Measurements from ENCODE around the gene UFL1.
"Not testable (repeated sequence)": the region's sequence is repeated elsewhere in the genome, so short reads cannot be mapped to it uniquely, and the experiment has no call there.

UFL1 gene

GRCh38 chr6:96542702-96543101 is 21.1 kb downstream of the UFL1 start:
- TF ChIP-seq GATA1 (IDR thresholded peaks at IDR 0.05; ENCODE audit: low read depth, low read length) (no peak), POLR2A (IDR thresholded peaks at IDR 0.05; ENCODE audit: low read length) (no peak)
- DNase-seq = peak; percentile 6 to 32

GRCh38 chr6:96545882-96546281 is 24.3 kb downstream of the UFL1 start:
- no peak for DNase-seq

GRCh38 chr6:96547654-96548053 is 26.0 kb downstream of the UFL1 start:
- no peak for DNase-seq
- TF ChIP-seq POLR2A (IDR thresholded peaks at IDR 0.05; ENCODE audit: low read length) = no peak
- TF ChIP-seq GATA1 (IDR thresholded peaks at IDR 0.05; ENCODE audit: low read depth, low read length) = no peak

More at GRCh38 chr6:96545882-96546281, 24.3 kb downstream of the UFL1 start:
- TF ChIP-seq POLR2A (IDR thresholded peaks at IDR 0.05; ENCODE audit: low read length) (no peak), GATA1 (IDR thresholded peaks at IDR 0.05; ENCODE audit: low read depth, low read length) (no peak)

GRCh38 chr6:96554558-96554957 is 33.0 kb downstream of the UFL1 start:
- DNase-seq = no peak
- TF ChIP-seq POLR2A (IDR thresholded peaks at IDR 0.05; ENCODE audit: low read length) (no peak), GATA1 (IDR thresholded peaks at IDR 0.05; ENCODE audit: low read depth, low read length) (no peak)

- not testable (repeated sequence) for DNase-seq
These were observed 38.1 kb downstream of the UFL1 start for GRCh38 chr6:96559740-96560139.

- DNase-seq = no peak
- TF ChIP-seq POLR2A (IDR thresholded peaks at IDR 0.05; ENCODE audit: low read length) (no peak), GATA1 (IDR thresholded peaks at IDR 0.05; ENCODE audit: low read depth, low read length) (no peak)
These were observed 41.3 kb downstream of the UFL1 start, which contains the start of gene FHL5 for GRCh38 chr6:96562886-96563285. Gene FHL5 (plus strand): TSS chr6:96563128. CDS start chr6:96603614, 40,486 bp downstream.

- DNase-seq = no peak
- TF ChIP-seq GATA1 (IDR thresholded peaks at IDR 0.05; ENCODE audit: low read depth, low read length) (no peak), POLR2A (IDR thresholded peaks at IDR 0.05; ENCODE audit: low read length) (no peak)
These were observed 42.2 kb downstream of the UFL1 start for GRCh38 chr6:96563853-96564252.

GRCh38 chr6:96570053-96570452 is 48.4 kb downstream of the UFL1 start:
- DNase-seq = no peak
- TF ChIP-seq POLR2A (IDR thresholded peaks at IDR 0.05; ENCODE audit: low read length) = no peak
- no peak for TF ChIP-seq GATA1 (IDR thresholded peaks at IDR 0.05; ENCODE audit: low read depth, low read length)

GRCh38 chr6:96571551-96571950 is 49.9 kb downstream of the UFL1 start:
- TF ChIP-seq POLR2A (IDR thresholded peaks at IDR 0.05; ENCODE audit: low read length) = no peak
- DNase-seq = no peak

GRCh38 chr6:96575359-96575758 is 53.8 kb downstream of the UFL1 start:
- no peak for DNase-seq
- TF ChIP-seq POLR2A (IDR thresholded peaks at IDR 0.05; ENCODE audit: low read length) = no peak
- no peak for TF ChIP-seq GATA1 (IDR thresholded peaks at IDR 0.05; ENCODE audit: low read depth, low read length)

- no peak for DNase-seq
- no peak for TF ChIP-seq GATA1 (IDR thresholded peaks at IDR 0.05; ENCODE audit: low read depth, low read length)
- TF ChIP-seq POLR2A (IDR thresholded peaks at IDR 0.05; ENCODE audit: low read length) = no peak
These were observed 54.6 kb downstream of the UFL1 start for GRCh38 chr6:96576221-96576620.

GRCh38 chr6:96582021-96582420 is 60.4 kb downstream of the UFL1 start:
- no peak for TF ChIP-seq POLR2A (IDR thresholded peaks at IDR 0.05; ENCODE audit: low read length)
- no peak for TF ChIP-seq GATA1 (IDR thresholded peaks at IDR 0.05; ENCODE audit: low read depth, low read length)
- no peak for DNase-seq

- TF ChIP-seq GATA1 (IDR thresholded peaks at IDR 0.05; ENCODE audit: low read depth, low read length) = no peak
- no peak for DNase-seq
These were observed 60.8 kb downstream of the UFL1 start for GRCh38 chr6:96582436-96582835.

- TF ChIP-seq POLR2A (IDR thresholded peaks at IDR 0.05; ENCODE audit: low read length) (no peak), GATA1 (IDR thresholded peaks at IDR 0.05; ENCODE audit: low read depth, low read length) (no peak)
- DNase-seq = no peak
These were observed 82.8 kb downstream of the UFL1 start for GRCh38 chr6:96604420-96604819.

Measured in erythroblast (primary cell).